GM12872 (cell line): ENCODE measurements around the gene XKR3.

Experiments
- TF ChIP-seq, protein P1 (sequence below): IDR thresholded peaks from 3 replicates; pipeline ENCODE4 v1.5.1; 2011; ENCODE audit warnings: low read depth, mild to moderate bottlenecking, low read length, moderate library complexity; ENCODE audit not compliant: insufficient read depth

XKR3 gene

DNA sequence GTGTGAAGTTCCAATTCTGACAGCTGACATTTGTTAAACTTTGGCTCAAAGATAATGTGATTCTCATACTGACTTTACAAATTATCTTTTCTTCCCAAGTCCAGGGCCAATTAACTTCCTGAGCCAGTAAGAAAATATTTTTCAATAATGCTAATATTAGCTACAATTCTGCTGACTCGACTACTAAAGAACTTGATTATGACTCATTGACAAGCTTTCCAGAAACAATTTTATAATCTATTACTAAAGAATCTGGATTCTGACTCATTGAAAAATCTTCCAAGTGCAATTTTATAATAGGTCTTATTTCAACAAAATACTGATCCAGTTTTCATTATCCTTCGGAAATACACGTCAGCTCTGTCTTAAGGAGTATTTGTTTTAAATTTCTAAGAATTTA is 12.9 kb upstream of the XKR3 start:
- TF ChIP-seq, protein P1, sequence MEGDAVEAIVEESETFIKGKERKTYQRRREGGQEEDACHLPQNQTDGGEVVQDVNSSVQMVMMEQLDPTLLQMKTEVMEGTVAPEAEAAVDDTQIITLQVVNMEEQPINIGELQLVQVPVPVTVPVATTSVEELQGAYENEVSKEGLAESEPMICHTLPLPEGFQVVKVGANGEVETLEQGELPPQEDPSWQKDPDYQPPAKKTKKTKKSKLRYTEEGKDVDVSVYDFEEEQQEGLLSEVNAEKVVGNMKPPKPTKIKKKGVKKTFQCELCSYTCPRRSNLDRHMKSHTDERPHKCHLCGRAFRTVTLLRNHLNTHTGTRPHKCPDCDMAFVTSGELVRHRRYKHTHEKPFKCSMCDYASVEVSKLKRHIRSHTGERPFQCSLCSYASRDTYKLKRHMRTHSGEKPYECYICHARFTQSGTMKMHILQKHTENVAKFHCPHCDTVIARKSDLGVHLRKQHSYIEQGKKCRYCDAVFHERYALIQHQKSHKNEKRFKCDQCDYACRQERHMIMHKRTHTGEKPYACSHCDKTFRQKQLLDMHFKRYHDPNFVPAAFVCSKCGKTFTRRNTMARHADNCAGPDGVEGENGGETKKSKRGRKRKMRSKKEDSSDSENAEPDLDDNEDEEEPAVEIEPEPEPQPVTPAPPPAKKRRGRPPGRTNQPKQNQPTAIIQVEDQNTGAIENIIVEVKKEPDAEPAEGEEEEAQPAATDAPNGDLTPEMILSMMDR: no peak

GRCh38 chr22:16834971-16835370 is 9.8 kb upstream of the XKR3 start:
- TF ChIP-seq, protein P1: no peak

- TF ChIP-seq, protein P1: no peak
Observed at GRCh38 chr22:16831257-16831656, 6.0 kb upstream of the XKR3 start.

GRCh38 chr22:16829985-16830384 is 4.8 kb upstream of the XKR3 start:
- TF ChIP-seq, protein P1: no peak

DNA sequence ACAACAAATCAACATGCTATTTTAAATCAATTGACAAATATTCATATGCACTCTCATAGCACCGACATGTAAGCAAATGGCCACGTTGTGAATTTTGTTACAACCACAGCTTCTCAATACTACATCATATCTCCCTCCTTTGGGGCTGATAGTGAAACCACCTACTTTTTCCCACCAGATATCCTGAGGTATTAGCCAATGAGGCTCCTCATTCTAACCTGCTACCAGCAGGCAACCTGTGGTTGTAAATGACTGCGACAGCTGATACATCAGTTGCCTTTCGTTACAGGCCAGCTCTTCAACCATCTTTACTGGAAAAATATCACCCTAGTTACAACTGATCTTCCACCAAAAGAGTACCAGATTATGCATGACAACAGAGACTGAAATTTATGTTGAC is 3.7 kb upstream of the XKR3 start:
- TF ChIP-seq, protein P1: no peak

DNA sequence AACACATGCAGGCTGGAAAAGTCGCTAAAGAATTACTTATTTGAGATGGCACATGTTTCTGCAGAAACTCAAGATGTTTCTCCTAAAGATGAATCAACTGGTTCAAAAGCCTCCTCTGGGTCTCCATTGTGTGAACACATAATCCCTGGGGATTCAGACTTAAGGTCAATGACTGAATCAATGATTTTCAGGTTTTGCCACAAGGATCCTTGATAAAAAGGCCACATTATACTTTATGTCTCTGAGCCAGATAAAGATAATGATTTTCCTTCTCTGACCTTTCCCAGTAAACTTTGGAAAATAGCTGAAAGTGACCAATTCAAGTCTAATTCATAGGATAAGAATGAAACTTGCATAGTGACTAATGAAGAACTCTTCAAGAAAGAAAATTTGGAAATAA is 2.3 kb upstream of the XKR3 start:
- TF ChIP-seq, protein P1: no peak

DNA sequence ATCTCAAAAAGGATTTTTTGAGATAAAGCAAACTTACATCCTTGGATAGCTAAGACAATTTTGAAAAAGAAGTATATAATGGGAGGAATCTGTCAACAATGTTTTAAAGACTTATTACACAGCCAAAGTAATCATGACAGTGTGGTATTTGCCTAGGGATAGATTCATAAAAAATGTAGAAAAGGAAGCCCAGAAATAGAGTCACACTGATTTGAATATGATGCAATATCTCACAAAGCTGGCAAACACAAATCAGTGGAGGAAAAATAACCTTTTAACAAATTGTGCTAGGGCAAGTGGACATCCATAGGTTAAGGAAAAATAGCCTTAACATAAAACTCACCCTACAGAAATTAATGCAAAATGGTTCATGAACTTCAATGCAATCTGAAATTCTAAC is 6.0 kb downstream of the XKR3 start:
- TF ChIP-seq, protein P1: no peak

DNA sequence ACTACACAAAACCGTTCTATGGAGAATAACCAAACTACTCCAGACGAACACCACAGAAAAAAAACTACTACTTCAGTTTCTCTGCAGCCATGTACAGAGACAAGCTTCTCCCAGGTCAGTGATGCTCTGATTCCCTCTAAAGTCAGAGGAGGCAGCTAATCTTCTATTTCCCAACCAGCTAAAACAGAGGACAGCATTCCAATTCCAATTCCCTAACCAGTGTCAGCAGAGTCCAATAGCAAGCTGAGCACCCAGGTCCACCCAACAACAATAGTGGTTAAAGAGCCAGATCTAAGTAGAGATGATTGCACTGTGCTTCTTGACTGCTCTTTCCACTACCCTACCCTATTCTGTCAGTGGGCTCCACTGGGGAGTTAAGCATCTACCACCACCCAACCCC is 6.7 kb downstream of the XKR3 start:
- TF ChIP-seq, protein P1: no peak
